ENCODE data around the gene SEMA5B. TPM values are rescaled to one million over a fixed set of nuclear protein-coding genes. Genes with fewer than 3 reads are reported as not detected.
A peak's percentile ranks its signal among the peaks of the same experiment; 100 is the strongest.

SEMA5B gene
- total RNA-seq, 1 experiment from 2014 or later, result 9.4 TPM

- Histone ChIP-seq H2BK15ac (ENCODE audit: low read depth, low read length) (no peak overlapping the region), H2BK20ac (ENCODE audit: low read depth, low read length, poor library complexity, severe bottlenecking) (no peak overlapping the region), H3K14ac (ENCODE audit: insufficient read depth, low read length) (no peak overlapping the region), H2AK5ac (ENCODE audit: insufficient read length, low read length) (no peak overlapping the region), H4K91ac (ENCODE audit: insufficient read length, low read depth, low read length) (no peak overlapping the region), H4K8ac (replicated peaks; ENCODE audit: insufficient read length, low read depth, low read length) (no peak overlapping the region), H3K23ac (ENCODE audit: insufficient read length, low read depth, low read length) (no peak overlapping the region), H3K9me3 (ENCODE audit: control insufficient read depth, low read depth, low read length) (no peaks in the 10 kb centered on the region), H3K9ac (ENCODE audit: extremely low read depth, insufficient read length, low read length) (no peak overlapping the region), H3K4ac (ENCODE audit: low read depth, low read length) (no peak overlapping the region), H3K18ac (ENCODE audit: insufficient read length, low read depth, low read length) (no peak overlapping the region), H3K79me1 (ENCODE audit: insufficient read depth, low read depth, low read length, poor library complexity, severe bottlenecking) (no peaks in the 10 kb centered on the region), H4K20me1 (ENCODE audit: control insufficient read depth, insufficient read depth, insufficient read length) (peaks cover 2% of the 10 kb centered on the region), H3K56ac (ENCODE audit: insufficient read length, low read depth, low read length) (no peak overlapping the region), H2BK5ac (ENCODE audit: insufficient read length, low read length) (no peak overlapping the region), H2AFZ (ENCODE audit: low read length) (no peak overlapping the region), H2BK120ac (ENCODE audit: low read depth, low read length, poor library complexity, severe bottlenecking) (no peak overlapping the region), H3K27me3 (ENCODE audit: insufficient read depth, low read length) (no peaks in the 10 kb centered on the region), H3K27ac (ENCODE audit: insufficient read length, low read depth, low read length) (no peak overlapping the region), H3K79me2 (ENCODE audit: insufficient read depth, low read length) (no peaks in the 10 kb centered on the region), H3K4me1 (ENCODE audit: insufficient read depth, low read length) (peaks cover 13% of the 10 kb centered on the region; the same call in 1 of the 2 replicates), H4K5ac (ENCODE audit: insufficient read length, low read depth, low read length) (no peak overlapping the region), H2BK12ac (ENCODE audit: insufficient read length, low read depth, low read length) (no peak overlapping the region), H3K23me2 (ENCODE audit: insufficient read length, low read depth, low read length, poor library complexity, severe bottlenecking) (no peaks in the 10 kb centered on the region), H3T11ph (ENCODE audit: low read length) (no peak overlapping the region), H3K4me2 (ENCODE audit: insufficient read depth, insufficient read length, low read length) (no peak overlapping the region)
- Mint-ChIP-seq H3K36me3 (ENCODE audit: insufficient read depth in 1 of 3, low read depth in 3 of 3) (peaks cover 0 to 4% (median 2%) of the 10 kb centered on the region in 3 experiments; a peak in 2 of 7 replicates), H3K27ac (peak overlapping the region in 1 of 3 experiments; percentile 62; a peak in 1 of 7 replicates), H3K27me3 (ENCODE audit: low read depth) (peaks cover 9% of the 10 kb centered on the region; the same call in 1 of the 2 replicates), H3K4me3 (no peak overlapping the region), H3K9me3 (no peaks in the 10 kb centered on the region), H3K4me1 (peaks cover 59 to 70% of the 10 kb centered on the region in 2 experiments)
- DNase-seq, result no peak
- TF ChIP-seq CTCF (conservative IDR thresholded peaks at IDR 0.05), result no peak
- WGBS (ENCODE audit: extremely low coverage, insufficient read length, low lambda C conversion rate), result no CpG with 5 or more reads among the region's 4 CpGs
Measured at GRCh38 chr3:122961146-122961545, 66.4 kb downstream of the SEMA5B start.

Measured in H9 (cell line).